K562 treated with DMSO at 1 percent for 48 hours (cell line): ENCODE measurements around the gene RGS8. TPM values are rescaled to one million over a fixed set of nuclear protein-coding genes. Genes with fewer than 3 reads are reported as not detected.

Source experiments
- total RNA-seq: library from RNA; unstranded; fragments of 300-600 nt; gene quantifications from 2 replicates; pipeline ENCODE4 v1.2.3, GENCODE V29; 2022; ENCODE audit warnings: low replicate concordance; ENCODE audit errors: extremely low read depth

Gene RGS8
- total RNA-seq, result not detected in 2 replicates

GRCh38 chr1:182684116-182684828 lies at the start of gene RGS8:
TSS of gene RGS8 (minus strand) at chr1:182684587. CDS start at chr1:182669649, 14,938 bp downstream.

Other genes with a start within 250 kb of the RGS8 start
- gene RGSL1, start 234.4 kb downstream of the RGS8 start, total RNA-seq, result not detected in 2 replicates
- not detected in 2 replicates for gene RNASEL, start 95.3 kb downstream of the RGS8 start, total RNA-seq
- gene RGS16, start 80.2 kb downstream of the RGS8 start, total RNA-seq, result not detected in 2 replicates
- gene NPL, start 105.2 kb upstream of the RGS8 start, total RNA-seq, result not detected in 2 replicates
- not detected in 2 replicates for gene DHX9, start 154.8 kb upstream of the RGS8 start, total RNA-seq